ENCODE measurements around the gene IL1A. TPM values are rescaled to one million over a fixed set of nuclear protein-coding genes. Genes with fewer than 3 reads are reported as not detected.

Gene IL1A
- total and polyA plus RNA-seq, 2 donors (not counting 3 experiments of a cell fraction or from before 2014, with no cell fraction given): 0.29 to 1.4 TPM

DNA sequence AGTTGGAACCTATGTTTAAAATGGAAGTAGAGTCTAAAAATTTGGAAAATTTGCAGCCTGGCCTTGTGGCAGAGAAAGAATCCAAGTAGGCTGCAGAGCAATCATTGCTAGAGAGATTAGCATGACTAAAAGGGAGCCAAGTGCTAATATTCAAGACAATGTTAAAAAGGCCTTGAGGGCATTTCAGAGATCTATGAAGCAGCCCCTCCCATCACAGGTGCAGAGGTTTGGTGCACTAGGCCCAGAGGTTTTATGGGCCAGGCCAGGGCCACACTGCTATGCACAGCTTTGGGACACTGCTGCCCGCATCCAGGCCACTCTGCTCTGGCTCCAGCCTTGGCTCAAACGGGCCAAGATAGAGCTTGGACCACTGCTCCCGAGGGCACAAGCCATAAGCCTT lies 6.7 kb upstream of the IL1A start:
- FAIRE-seq (no peak), DNase-seq (ENCODE audit: low read depth, low spot score) (no peak)
- TF ChIP-seq POLR2A (IDR thresholded peaks at IDR 0.05; ENCODE audit: low read depth, low read length) (no peak), POLR2AphosphoS5 (IDR thresholded peaks at IDR 0.05; ENCODE audit: insufficient read depth, low read depth, low read length) (no peak), CTCF (IDR thresholded peaks at IDR 0.05; ENCODE audit: extremely low read depth in 1 of 2, insufficient read depth in 1 of 2, low read depth in 1 of 2, low read length in 2 of 2) (no peak), EZH2 (IDR thresholded peaks at IDR 0.05; ENCODE audit: borderline replicate concordance, low read depth, low read length, severe bottlenecking) (no peak), MYC (IDR thresholded peaks at IDR 0.05; ENCODE audit: low read depth, low read length) (no peak), FOS (IDR thresholded peaks at IDR 0.05; ENCODE audit: borderline replicate concordance, insufficient read depth, low read length) (no peak), JUN (IDR thresholded peaks at IDR 0.05; ENCODE audit: borderline replicate concordance, insufficient read depth, insufficient read length, low read depth) (no peak), GATA2 (IDR thresholded peaks at IDR 0.05; ENCODE audit: insufficient read depth, insufficient read length, low read depth, low read length) (no peak)
- TF ChIP-seq, protein P1, sequence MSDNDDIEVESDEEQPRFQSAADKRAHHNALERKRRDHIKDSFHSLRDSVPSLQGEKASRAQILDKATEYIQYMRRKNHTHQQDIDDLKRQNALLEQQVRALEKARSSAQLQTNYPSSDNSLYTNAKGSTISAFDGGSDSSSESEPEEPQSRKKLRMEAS (IDR thresholded peaks at IDR 0.05; ENCODE audit: insufficient read depth, insufficient read length): no peak
- Histone ChIP-seq H3K9ac (replicated peaks; ENCODE audit: extremely low read depth, insufficient read depth, low read length) (no peak overlapping the region), H3K27me3 (ENCODE audit: control insufficient read depth in 2 of 2, insufficient read depth in 2 of 2, low read length in 2 of 2) (no peaks in the 10 kb centered on the region), H3K9me3 (replicated peaks; ENCODE audit: control insufficient read depth, insufficient read depth, low read length) (no peaks in the 10 kb centered on the region), H3K9me1 (replicated peaks; ENCODE audit: control insufficient read depth, extremely low read depth, insufficient read depth, low read length) (no peaks in the 10 kb centered on the region), H3K27ac (ENCODE audit: insufficient read depth, low read depth, low read length) (no peak overlapping the region), H3K4me2 (ENCODE audit: insufficient read depth, low read length) (no peak overlapping the region), H3K4me3 (replicated peaks in 1 of 3; ENCODE audit: insufficient read depth in 1 of 3, low read depth in 1 of 3, low read length in 3 of 3) (no peak overlapping the region), H3K79me2 (ENCODE audit: control insufficient read depth, insufficient read depth, low read length) (no peaks in the 10 kb centered on the region), H3K36me3 (ENCODE audit: control insufficient read depth in 2 of 2, extremely low read depth in 1 of 2, insufficient read depth in 2 of 2, low read length in 2 of 2) (no peaks in the 10 kb centered on the region), H4K20me1 (replicated peaks; ENCODE audit: control insufficient read depth, extremely low read depth, insufficient read depth, low read length) (no peaks in the 10 kb centered on the region), H3K4me1 (ENCODE audit: control insufficient read depth, extremely low read depth, insufficient read depth, low read length) (peaks cover 36% of the 10 kb centered on the region), H2AFZ (ENCODE audit: low read depth, low read length) (no peak overlapping the region)
- ChIA-PET CTCF (interaction anchor here (1.3 kb wide), 1 partner anchor 94 kb away, joined by 3 read pairs; no protein-coding TSS in a partner anchor), POLR2A (no interaction called here)
- intact Hi-C loops (cut with micrococcal nuclease): no loop called here
- dilution Hi-C loops (cut with MboI; ENCODE audit: extremely low pct_ligation_motif_present, low sequenced_read_pairs): no loop called here
- BruUV-seq (replicated peaks): no TSS peak

Data from endothelial cell of umbilical vein (primary cell).